SH-SY5Y (cell line): ENCODE data around the gene ORAI2.

ENCODE experiments used
- GATA2 ChIP-seq: IDR thresholded peaks from 2 replicates; pipeline ENCODE4 v1.6.1; 2011; ENCODE audit warnings: mild to moderate bottlenecking, low read depth, low read length
- GATA3 ChIP-seq: IDR thresholded peaks from 2 replicates; pipeline ENCODE4 v1.6.1; 2011; ENCODE audit warnings: low read depth, mild to moderate bottlenecking, low read length, moderate library complexity

DNA sequence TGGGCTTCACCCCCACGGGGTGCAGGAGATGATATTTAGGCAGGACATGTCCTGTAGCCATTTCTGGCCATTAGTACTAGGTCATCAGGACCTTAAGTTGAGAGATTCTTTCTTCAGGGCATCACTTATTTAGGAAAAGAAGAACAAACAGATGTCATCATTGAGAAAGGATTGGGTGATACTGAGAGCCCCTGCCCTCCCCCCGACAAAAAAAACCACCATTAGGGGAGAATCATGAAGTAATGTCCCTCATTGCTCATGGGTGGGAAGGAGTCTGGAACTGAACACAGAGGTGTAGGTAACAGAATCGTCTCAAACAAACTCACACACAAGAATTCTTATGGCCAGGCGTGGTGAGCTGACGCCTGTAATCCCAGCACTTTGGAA is 6.4 kb upstream of the ORAI2 start:
- TF ChIP-seq GATA3 (no peak), GATA2 (no peak)
